T-helper 2 cell treated with Interferon-gamma antibody and Interleukin-4, amounts not matched to agents 100 ng/mL and 5 ng/mL, for 36 hours (primary cell): Measurements from ENCODE around the gene KCNJ1. TPM values are rescaled to one million over a fixed set of nuclear protein-coding genes. Genes with fewer than 3 reads are reported as not detected.

ENCODE experiments used
- intact Hi-C: fragments of 100-400 bp; cut with micrococcal nuclease; formaldehyde crosslinking; loops from one replicate; pipeline ENCODE4 v1.15.1; 2023
- total RNA-seq: library from RNA; stranded (reverse); gene quantifications from 2 replicates; pipeline ENCODE4 v1.2.3, GENCODE V29; 2022

The KCNJ1 gene
- total RNA-seq, 1 donor from 2014 or later = not detected

- intact Hi-C loops = no loop called here
Measured at GRCh38 chr11:128901653-128902514, 34.8 kb upstream of the KCNJ1 start.

GRCh38 chr11:128900468-128900867 lies 33.4 kb upstream of the KCNJ1 start:
- intact Hi-C loops = no loop called here

- intact Hi-C loops = no loop called here
Measured at GRCh38 chr11:128898580-128899344, 31.7 kb upstream of the KCNJ1 start.

- intact Hi-C loops = no loop called here
Measured at GRCh38 chr11:128897826-128898225, 30.7 kb upstream of the KCNJ1 start.

GRCh38 chr11:128896356-128896755 lies 29.3 kb upstream of the KCNJ1 start:
- intact Hi-C loops = no loop called here

- intact Hi-C loops = no loop called here
Measured at GRCh38 chr11:128895526-128895925, 28.4 kb upstream of the KCNJ1 start.

GRCh38 chr11:128894685-128895084 lies 27.6 kb upstream of the KCNJ1 start:
- intact Hi-C loops = no loop called here

GRCh38 chr11:128894286-128894681 lies 27.2 kb upstream of the KCNJ1 start:
- intact Hi-C loops = no loop called here

GRCh38 chr11:128893578-128894285 lies 26.6 kb upstream of the KCNJ1 start:
- intact Hi-C loops = no loop called here

GRCh38 chr11:128892866-128893565 lies 25.9 kb upstream of the KCNJ1 start:
- intact Hi-C loops = no loop called here

GRCh38 chr11:128891913-128892398 lies 24.9 kb upstream of the KCNJ1 start:
- intact Hi-C loops = no loop called here

GRCh38 chr11:128890543-128891368 lies 23.7 kb upstream of the KCNJ1 start, which contains the start of gene KCNJ5:
Gene KCNJ5, plus strand, starts transcription at chr11:128891356. Its CDS starts 19,918 bp downstream, at chr11:128911274.
- intact Hi-C loops = no loop called here

GRCh38 chr11:128890216-128890542 lies 23.1 kb upstream of the KCNJ1 start:
- intact Hi-C loops = no loop called here

GRCh38 chr11:128889657-128890213 lies 22.6 kb upstream of the KCNJ1 start:
- intact Hi-C loops = loop anchor here (5.0 to 10.0 kb wide), 2 partner anchors 133 to 385 kb away; no protein-coding TSS in a partner anchor

GRCh38 chr11:128888034-128888985 lies 21.2 kb upstream of the KCNJ1 start:
- intact Hi-C loops = loop anchor here (5.0 to 10.0 kb wide), 2 partner anchors 134 to 386 kb away; no protein-coding TSS in a partner anchor

- intact Hi-C loops = loop anchor here (5.0 to 10.0 kb wide), 2 partner anchors 136 to 388 kb away; no protein-coding TSS in a partner anchor
Measured at GRCh38 chr11:128886406-128887124, 19.5 kb upstream of the KCNJ1 start.

- intact Hi-C loops = loop anchor here (1.0 to 10.0 kb wide), 6 partner anchors 21 to 447 kb away; no protein-coding TSS in a partner anchor
Measured at GRCh38 chr11:128884703-128885338, 17.7 kb upstream of the KCNJ1 start.
